Skin of body (tissue), 2 donors: Measurements from ENCODE around the gene DCAF7. TPM values are rescaled to one million over a fixed set of nuclear protein-coding genes. Genes with fewer than 3 reads are reported as not detected.

Source experiments
- DNase-seq: peaks from one replicate; lab custom pipeline; 2025; lab: John Stamatoyannopoulos, UW
- total RNA-seq: library from RNA; depleted of rRNA; stranded (reverse); fragments of >200 nt; gene quantifications from one replicate; pipeline ENCODE4 v1.2.3, GENCODE V29; 2014

DCAF7 gene
- total RNA-seq, 1 donor from 2014 or later, result 17.3 TPM

- no peak for DNase-seq
These were observed 5.6 kb upstream of the DCAF7 start for GRCh38 chr17:63544467-63545301.

DNA sequence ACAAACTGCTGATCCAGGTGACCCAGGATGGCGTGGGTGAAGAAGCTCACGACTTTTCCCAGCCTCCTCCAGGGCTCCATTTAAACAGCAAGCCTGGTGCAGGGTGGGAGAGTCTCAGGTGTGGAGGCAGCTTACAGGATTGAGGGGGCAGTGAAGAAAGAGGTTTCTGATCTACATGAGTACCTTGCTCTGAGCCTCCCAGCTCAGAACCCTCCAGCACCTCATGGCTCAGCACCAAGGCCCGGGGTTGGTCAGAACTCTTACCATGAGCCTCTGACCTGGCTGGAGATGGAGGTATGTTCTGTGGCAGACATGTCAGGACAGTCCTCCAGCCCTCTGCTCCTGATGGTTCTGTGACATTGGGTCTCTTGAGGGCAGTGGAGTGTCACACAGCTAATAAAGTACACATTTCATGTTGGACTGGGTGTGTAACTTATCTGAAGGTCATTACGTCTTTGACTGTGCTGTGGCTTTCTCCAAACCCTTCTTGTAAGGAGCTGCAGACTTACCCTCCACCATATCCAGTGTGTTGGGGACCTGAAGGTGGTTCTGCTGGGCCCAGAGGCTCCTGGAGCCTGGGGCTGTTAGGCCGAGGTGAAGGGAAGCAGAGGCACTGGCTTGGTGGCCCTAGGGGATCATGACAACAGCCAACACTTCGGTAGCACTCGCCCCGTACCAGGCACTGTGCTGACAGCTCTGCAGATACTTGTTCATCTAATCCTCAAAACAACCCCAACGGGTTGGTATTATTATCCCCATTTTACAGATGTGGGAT is 3.8 kb upstream of the DCAF7 start:
- no peak for DNase-seq

GRCh38 chr17:63547083-63547523 is 3.2 kb upstream of the DCAF7 start:
- DNase-seq, result no peak

DNA sequence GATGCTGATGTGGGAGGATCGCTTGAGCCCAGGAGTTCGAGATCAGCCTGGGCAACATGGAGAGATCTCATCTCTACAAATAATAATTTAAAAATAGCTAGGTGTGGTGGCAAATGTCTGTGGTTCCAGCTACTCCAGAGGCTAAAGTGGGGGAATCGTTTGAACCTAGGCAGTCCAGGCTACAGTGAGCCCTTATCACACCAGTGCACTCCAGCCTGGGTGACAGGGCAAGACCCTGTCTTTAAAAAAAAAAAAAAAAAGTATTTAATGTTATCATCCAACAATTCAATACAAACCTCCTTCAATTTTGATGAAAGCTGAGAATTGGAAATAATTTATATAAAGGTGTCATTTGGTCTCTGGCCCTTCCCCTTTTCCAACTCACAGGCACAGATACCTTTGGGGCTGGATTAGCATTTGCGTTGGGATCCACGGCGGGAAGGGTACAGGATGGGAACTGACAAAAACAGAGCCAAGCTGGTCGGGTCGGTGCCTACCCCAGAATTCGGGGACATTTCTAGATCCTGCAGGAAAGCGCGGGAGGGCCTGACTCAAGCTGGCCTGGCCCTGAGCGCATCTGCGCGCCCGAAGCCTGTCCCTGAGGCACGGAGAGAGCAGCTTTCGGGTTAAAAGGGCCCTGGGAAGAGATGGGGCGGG is 860 bp upstream of the DCAF7 start:
- no peak for DNase-seq

DNA sequence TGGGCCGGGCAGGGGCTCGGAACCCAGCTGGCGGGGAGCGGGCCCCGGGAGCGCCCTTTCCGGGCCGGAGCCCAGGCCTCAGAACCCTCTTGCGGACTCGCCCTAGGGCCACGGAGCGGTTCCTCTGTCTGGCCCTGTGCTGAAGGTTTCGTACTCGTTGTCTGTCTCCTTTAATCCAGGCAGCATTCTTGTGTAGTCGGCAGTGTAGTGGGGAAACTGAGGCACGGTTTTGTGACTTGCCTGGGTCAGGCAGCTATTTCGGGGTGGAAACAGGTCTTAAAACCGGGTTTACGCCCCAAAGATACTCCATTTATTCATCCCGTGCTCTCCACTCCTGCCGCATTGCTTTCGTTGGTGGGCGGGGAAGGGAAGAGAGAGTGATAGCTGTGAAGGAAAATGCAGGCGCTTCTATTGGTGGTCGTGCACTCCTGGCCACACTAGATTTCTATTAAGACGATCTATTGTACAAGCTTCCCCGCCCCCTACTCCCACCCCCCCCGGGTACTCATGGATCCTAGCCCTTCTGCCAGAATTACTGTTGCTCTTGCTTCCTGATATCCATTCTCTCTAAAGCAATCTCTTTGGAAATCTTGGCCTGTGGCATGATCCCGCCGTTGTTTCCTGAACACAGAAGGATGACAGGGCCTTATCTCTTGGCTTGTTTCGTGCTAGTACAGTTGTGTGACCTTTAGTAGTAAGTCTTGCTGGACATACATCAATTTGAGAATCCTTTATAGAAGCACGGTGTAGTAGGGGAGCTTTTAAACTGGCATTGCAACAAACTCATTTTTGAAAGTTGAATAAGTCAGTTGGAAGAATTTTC is 751 bp downstream of the DCAF7 start:
- peak; percentile 35 for DNase-seq

- no peak for DNase-seq
These were observed 1.9 kb downstream of the DCAF7 start for GRCh38 chr17:63552211-63552610.

DNA sequence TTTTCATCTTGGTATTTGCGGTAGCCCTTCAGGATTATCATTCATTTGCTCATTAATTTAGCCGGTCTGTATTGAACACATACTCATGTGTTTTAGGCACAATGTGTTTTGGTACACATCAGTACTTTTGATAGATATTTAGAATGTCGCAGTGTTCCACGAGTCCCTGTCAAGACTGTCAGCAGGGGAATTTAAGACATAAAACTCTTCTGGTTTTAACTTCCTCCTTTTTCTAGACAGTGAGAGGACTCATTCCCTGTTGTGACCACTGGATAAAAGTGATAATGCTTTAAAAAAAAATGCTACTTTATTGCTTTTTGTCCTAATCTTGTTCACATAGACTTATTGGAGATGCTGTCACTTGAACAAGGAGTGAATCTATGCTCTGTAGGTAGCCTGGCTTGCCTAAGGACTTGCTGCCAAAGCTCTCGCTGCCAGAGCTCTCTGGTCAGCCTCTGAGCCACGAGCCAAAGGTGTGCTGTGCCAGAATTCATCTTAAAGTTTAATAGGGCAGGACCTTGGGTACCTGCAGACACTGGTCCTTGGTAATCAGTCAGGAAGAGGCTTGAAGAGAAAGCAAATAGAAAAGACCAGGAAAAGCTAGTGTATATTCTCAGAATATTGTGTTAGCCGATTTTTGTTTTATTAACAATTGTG is 5.4 kb downstream of the DCAF7 start:
- no peak for DNase-seq

- DNase-seq, result no peak
These were observed 7.1 kb downstream of the DCAF7 start for GRCh38 chr17:63557416-63557815.

DNA sequence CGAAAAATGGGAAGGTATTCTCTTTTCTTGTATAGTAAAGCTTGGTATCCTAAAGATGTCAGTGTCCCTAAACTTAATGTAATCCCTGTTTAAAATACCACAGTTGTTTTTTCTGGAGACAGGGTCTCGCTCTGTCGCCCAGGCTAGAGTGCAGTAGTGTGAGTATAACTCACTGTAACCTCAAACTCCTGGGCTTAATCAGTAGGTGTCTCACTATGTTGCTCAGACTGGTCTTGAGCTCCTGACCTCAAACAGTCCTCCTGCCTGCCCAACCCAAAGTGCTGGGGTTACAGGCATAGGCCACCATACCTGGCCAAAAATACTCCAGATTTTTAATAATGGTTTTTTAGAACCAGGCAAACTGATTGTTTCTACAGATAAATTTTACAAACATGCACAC is 8.2 kb downstream of the DCAF7 start:
- no peak for DNase-seq

DNA sequence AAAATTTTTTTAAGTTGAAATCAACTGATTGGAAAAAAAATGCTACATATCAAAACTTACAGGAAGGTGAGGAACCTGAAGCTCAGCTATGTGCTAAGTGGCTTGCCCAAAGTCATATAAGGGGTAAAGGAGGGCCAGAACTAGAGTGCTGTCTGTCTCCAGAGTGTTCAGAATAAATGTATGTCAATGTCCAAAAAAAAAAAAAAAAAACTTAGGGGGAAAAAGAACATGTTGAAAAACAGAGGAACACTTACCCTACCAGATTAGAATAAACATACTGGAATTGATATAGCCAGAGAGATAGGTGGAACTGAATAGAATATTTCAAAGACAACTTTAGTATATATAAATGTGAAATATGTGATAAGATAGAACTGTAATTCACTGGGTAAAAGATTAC is 11.5 kb downstream of the DCAF7 start:
- no peak for DNase-seq

GRCh38 chr17:63563339-63563738 is 13.1 kb downstream of the DCAF7 start:
- no peak for DNase-seq

- DNase-seq, result no peak
These were observed 14.3 kb downstream of the DCAF7 start for GRCh38 chr17:63564562-63564961.

DNA sequence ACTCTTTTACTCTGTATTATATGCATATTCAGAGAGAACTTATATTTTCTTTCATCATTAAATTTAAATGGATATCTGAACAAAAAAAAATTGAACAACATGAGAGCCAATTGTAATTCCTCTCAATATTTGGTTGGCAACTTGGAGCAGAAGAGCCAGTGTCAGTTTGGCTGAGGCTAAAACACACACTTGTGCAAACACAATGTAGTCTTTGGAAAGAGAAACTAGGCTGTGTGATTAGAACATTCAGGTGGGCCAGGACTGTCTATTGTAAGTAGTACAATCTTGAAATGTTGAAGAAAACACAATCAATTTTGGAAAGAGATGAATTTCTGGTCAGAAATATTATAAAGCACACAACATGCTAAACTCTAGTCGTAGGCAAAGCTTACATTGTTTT is 17.0 kb downstream of the DCAF7 start:
- no peak for DNase-seq

DNA sequence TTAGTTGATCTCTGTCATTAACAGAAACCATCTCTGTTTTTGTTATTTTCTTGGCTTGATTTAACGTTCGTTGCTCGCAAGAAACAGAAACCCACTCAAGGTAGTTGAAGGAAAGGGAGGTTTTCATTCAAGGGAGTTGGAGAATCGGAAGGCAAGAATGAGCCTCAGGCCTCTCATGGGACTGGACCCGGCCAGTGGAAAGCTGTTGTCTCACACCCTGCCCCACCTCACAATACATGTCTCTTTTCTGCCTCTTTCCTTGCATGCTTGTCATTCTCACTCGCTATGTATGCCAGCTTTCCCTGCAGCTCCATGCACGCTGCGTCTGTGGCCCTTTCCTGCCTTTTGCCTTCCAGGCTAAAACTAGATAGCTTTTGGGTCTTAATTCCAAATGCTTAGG is 18.3 kb downstream of the DCAF7 start:
- DNase-seq, result no peak

GRCh38 chr17:63571632-63572310 is 21.5 kb downstream of the DCAF7 start:
- DNase-seq, result no peak

DNA sequence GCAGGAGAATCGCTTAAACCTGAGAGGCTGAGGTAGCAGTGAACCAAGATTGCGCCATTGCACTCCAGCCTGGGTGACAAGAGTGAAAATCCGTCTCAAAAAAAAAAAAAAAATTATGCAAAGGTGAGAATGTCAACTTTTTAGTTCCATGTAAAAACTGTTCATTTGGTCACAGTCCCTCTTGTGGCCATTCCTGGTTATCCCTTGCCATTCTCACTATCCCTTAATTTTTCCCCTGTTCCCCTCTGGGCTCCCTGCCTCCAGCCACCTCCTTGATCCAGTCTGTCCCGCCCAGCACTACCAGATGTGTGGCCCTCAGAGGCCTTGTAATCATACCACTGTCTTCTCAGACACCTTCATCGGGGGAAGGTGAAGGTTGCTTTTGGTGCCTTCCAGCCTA is 23.4 kb downstream of the DCAF7 start:
- no peak for DNase-seq

DNA sequence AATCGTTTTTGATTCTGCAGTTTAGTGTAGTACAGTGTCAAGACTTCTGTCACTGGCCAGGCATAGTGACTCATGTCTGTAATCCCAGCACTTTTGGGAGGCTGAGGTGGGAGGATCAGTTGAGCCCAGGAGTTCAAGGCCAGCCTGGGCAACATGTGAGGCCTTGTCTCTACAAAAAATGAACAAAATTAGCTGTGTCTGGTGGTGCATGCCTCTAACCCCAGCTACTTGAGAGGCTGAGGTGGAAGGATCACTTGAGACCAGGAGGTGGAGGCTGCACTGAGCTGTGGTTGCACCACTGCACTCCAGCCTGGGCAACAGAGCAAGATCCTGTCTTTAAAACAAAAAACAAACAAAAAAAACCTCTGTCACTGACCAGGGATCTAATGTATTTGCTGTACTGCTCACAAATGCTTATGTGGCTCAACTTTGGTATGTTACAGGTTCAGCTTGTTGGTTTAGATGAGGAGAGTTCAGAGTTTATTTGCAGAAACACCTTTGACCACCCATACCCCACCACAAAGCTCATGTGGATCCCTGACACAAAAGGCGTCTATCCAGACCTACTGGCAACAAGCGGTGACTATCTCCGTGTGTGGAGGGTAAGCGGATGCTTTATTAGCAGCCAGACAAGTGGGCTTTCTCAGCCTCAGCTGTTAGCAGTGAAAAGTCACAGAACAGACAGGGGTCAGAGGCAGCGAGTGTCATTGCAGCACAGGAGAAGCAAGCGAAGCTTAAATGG is 27.9 kb downstream of the DCAF7 start:
- no peak for DNase-seq

GRCh38 chr17:63578769-63579111 is 28.5 kb downstream of the DCAF7 start:
- DNase-seq, result no peak

DNA sequence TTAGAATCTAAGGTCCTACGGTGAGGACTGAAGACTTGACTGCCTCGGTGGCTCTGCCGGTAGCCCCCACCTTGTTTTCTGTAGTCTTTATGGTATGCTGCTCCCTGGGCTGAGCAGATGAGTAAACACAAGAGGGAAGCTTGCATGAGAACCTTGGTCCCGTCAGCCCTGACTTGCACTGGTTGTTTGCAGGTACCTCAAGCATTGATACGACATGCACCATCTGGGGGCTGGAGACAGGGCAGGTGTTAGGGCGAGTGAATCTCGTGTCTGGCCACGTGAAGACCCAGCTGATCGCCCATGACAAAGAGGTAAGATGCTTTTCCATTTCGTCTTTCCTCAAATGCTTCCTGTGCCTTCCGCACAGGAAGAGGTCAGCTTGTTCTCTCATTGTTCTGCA is 29.4 kb downstream of the DCAF7 start:
- no peak for DNase-seq

DNA sequence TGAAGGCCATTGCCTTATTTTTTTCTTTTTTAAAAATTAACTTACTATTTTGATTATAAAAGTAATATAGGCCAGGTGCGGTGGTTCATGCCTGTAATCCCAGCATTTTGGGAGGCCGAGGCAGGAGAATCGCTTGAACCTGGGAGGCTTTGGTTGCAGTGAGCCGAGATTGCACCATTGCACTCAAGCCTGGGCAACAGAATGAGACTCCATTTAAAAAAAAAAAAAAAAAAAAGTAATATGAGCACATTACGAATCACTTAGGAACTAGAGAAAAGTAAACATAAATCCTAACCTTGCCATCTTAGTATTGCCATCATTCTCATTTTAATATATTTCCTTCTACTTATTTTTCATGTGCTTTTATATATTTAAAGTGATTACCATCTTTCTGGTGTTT is 37.5 kb downstream of the DCAF7 start:
- DNase-seq, result no peak
